Measurements from ENCODE around the gene FLYWCH2. TPM values are rescaled to one million over a fixed set of nuclear protein-coding genes. Genes with fewer than 3 reads are reported as not detected.
A peak's percentile ranks its signal among the peaks of the same experiment; 100 is the strongest.

Gene FLYWCH2
- polyA plus RNA-seq, 2 of the 4 experiments (the other 2 are of a cell fraction), result 23.2 to 41.2 TPM

DNA sequence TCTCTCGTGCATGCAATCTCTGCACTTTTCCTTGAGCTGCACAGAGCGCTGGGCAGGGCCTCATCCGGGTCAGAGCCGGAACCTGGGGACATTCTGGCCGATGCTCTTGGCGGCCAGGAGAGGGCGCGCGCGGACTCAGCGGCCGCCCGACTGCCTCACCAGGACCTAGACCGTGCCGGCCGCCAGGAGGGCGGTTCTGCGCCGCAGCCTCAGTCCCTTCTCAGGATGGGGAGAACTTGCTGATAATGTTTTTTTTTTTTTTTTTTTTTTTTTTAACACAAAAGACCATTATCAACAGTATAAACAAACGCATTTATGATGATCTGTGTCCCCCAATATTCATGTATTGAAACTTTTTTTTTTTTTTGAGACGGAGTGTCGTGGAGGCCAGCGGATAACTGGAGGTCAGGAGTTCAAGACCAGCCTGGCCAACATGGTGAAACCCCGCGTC, 8.1 kb upstream of the FLYWCH2 start:
- Histone ChIP-seq H3K27ac (peak overlapping the region; percentile 51 to 77; a peak in 5 of 6 replicates), H3K4me3 (no peak overlapping the region), H3K4me1 (peaks cover 5% of the 10 kb centered on the region; the same call in 1 of the 3 replicates), H3K4me2 (peak overlapping the region; percentile 61), H3K9me3 (no peaks in the 10 kb centered on the region)
- peak; percentile 59 to 87 for DNase-seq (ENCODE audit: low read depth in 1 of 2, low spot score in 1 of 2)
- WGBS (ENCODE audit: missing lambda C conversion rate), result 9% methylated on average over 25 of the region's 25 CpGs
- peak; percentile 99 to 100 for ATAC-seq
- no peak for FAIRE-seq
- CTCF ChIA-PET, result interaction anchor here (0.6 to 13.7 kb wide), 19 partner anchors 8 to 142 kb away, joined by 3 to 295 read pairs (median 4); partner anchors contain the start of gene FLYWCH2
- TF ChIP-seq SMC3 (IDR thresholded peaks at IDR 0.05) (peak; percentile 88), NR3C1 (IDR thresholded peaks at IDR 0.05) (no peak), HEYL (CRISPR knock-in tag; IDR thresholded peaks at IDR 0.05) (no peak), RFX5 (IDR thresholded peaks at IDR 0.05) (0 out of 2 replicates have a peak, but pooled peaks have one; percentile 29), RAD21 (conservative IDR thresholded peaks at IDR 0.05 in 1 of 2, IDR thresholded peaks at IDR 0.05 in 1 of 2) (peak; percentile 68 to 71), E2F6 (IDR thresholded peaks at IDR 0.05; ENCODE audit: borderline replicate concordance, low read depth) (no peak), FOXS1 (CRISPR knock-in tag; IDR thresholded peaks at IDR 0.05) (no peak), CTCF (IDR thresholded peaks at IDR 0.05) (peak; percentile 91), REST (IDR thresholded peaks at IDR 0.05) (no peak), EHF (CRISPR knock-in tag; IDR thresholded peaks at IDR 0.05) (no peak), ESRRA (IDR thresholded peaks at IDR 0.05; ENCODE audit: borderline replicate concordance, low read length) (no peak), CHD4 (IDR thresholded peaks at IDR 0.05; ENCODE audit: borderline replicate concordance) (0 out of 2 replicates have a peak, but pooled peaks have one; percentile 55), ZFP36 (IDR thresholded peaks at IDR 0.05; ENCODE audit: borderline replicate concordance, partially characterized antibody) (no peak), MAFK (IDR thresholded peaks at IDR 0.05; ENCODE audit: partially characterized antibody) (peak; percentile 28)
- POLR2A ChIA-PET, result no interaction called here

DNA sequence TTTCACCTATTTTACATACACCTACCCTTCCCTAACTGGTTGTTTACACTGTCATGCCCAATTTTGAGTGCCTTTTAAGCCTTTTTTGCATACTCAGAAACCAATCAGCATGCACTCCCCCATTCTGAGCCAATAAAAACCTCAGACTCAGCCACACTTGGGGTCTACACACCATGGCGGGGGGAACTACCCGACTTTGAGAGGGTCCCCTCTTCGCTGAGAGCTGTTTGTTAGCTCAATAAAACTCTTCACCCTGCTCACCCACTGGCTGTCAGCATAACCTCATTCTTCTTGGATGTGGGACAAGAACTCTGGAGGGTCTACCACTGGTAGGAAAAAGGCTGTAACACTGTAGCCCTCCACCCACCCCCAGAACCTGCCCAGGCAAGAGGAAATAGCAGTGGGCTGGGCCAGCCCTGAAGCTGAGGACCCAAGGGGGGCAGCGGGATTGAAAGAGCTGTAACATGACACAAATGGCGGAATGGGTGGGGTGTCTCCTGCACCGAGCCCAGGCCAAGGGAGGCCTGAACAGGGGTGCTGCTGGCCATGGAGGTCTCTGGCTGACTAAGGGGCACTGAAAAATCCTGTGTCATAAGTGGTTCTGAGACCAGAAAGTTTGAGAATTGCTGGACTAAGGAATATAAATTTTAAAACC, 3.0 kb upstream of the FLYWCH2 start:
- H3K4me2 ChIP-seq, result no peak overlapping the region
- H3K4me3 ChIP-seq, result no peak overlapping the region
- no peak for DNase-seq (ENCODE audit: low read depth in 1 of 2, low spot score in 1 of 2)
- ATAC-seq, result no peak
- H3K27ac ChIP-seq, result no peak overlapping the region
- peaks cover 5% of the 10 kb centered on the region; the same call in 2 of the 3 replicates for H3K4me1 ChIP-seq
- no peak for FAIRE-seq
- no peak for TF ChIP-seq MYC (IDR thresholded peaks at IDR 0.05; ENCODE audit: borderline replicate concordance, low read length)
- TF ChIP-seq E2F6 (IDR thresholded peaks at IDR 0.05; ENCODE audit: borderline replicate concordance, low read depth), result no peak
- TF ChIP-seq RFX5 (IDR thresholded peaks at IDR 0.05), result no peak
- no peak for TF ChIP-seq FOSL2 (IDR thresholded peaks at IDR 0.05)
- no peak for TF ChIP-seq FOSL2 (CRISPR knock-in tag; IDR thresholded peaks at IDR 0.05)
- no peak for TF ChIP-seq RAD21 (conservative IDR thresholded peaks at IDR 0.05 in 1 of 2, IDR thresholded peaks at IDR 0.05 in 1 of 2)
- no peak for TF ChIP-seq PBX3 (IDR thresholded peaks at IDR 0.05)
- TF ChIP-seq, protein P1, sequence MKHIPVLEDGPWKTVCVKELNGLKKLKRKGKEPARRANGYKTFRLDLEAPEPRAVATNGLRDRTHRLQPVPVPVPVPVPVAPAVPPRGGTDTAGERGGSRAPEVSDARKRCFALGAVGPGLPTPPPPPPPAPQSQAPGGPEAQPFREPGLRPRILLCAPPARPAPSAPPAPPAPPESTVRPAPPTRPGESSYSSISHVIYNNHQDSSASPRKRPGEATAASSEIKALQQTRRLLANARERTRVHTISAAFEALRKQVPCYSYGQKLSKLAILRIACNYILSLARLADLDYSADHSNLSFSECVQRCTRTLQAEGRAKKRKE (CRISPR knock-in tag; IDR thresholded peaks at IDR 0.05; ENCODE audit: low read depth), result no peak
- no peak for TF ChIP-seq MAFK (IDR thresholded peaks at IDR 0.05; ENCODE audit: partially characterized antibody)
- TF ChIP-seq CHD2 (IDR thresholded peaks at IDR 0.05; ENCODE audit: low read length, partially characterized antibody), result no peak
- no peak for TF ChIP-seq BHLHE40 (IDR thresholded peaks at IDR 0.05; ENCODE audit: low read depth, low read length)
- TF ChIP-seq MAX (IDR thresholded peaks at IDR 0.05), result no peak
- TF ChIP-seq HOXA7 (CRISPR knock-in tag; IDR thresholded peaks at IDR 0.05), result no peak
- TF ChIP-seq TFCP2L1 (CRISPR knock-in tag; IDR thresholded peaks at IDR 0.05), result no peak
- H3K9me3 ChIP-seq, result no peaks in the 10 kb centered on the region
- WGBS (ENCODE audit: missing lambda C conversion rate), result 84% methylated on average over 6 of the region's 6 CpGs
- ChIA-PET POLR2A (interaction anchor here (1.2 kb wide), 1 partner anchor 26 kb away, joined by 4 read pairs; no protein-coding TSS in a partner anchor), CTCF (interaction anchor here (0.6 to 6.6 kb wide), 9 partner anchors 12 to 181 kb away, joined by 3 to 52 read pairs (median 4); no protein-coding TSS in a partner anchor)

Measured in A549 (cell line).